Measurements from ENCODE around the gene HOXB4.

Gene HOXB4

DNA sequence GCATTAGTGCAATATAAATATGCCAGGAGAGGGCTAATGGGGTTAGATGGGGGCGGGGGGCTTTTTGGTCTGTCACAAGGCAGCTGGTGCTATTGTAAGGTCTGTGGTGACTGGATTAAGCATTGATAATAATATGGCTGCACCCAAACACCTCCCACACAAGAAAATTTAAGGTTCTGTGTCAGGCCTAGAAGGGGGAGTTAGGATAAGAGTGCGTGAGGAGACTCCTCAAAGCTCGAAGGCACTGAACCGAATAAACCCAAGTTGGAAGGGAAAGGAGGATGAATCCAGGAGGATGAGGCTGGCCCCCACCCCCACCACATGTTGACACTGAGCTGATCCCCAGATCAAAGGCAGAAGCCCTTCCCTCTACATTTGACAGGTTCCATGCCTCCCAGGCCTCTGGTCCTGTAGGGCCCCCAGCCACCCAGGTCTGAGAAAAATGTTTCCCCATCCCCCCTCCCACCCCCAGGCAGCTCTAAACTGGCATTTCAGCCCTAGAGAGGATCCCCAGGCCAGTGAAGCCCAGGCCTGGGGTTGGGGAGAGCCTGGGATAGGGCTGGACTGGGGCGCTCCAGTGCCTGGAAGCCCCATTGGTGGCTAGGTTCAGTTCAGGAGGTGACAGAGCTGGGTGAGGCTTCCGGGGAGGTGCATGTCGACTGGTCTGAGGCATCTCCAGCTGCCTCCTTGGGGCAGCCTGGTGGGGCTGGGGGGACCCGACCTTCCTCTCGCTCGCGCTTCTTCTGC is 49.0 kb downstream of the HOXB4 start:
- DNase-seq (ENCODE audit: low spot score), result no peak

DNA sequence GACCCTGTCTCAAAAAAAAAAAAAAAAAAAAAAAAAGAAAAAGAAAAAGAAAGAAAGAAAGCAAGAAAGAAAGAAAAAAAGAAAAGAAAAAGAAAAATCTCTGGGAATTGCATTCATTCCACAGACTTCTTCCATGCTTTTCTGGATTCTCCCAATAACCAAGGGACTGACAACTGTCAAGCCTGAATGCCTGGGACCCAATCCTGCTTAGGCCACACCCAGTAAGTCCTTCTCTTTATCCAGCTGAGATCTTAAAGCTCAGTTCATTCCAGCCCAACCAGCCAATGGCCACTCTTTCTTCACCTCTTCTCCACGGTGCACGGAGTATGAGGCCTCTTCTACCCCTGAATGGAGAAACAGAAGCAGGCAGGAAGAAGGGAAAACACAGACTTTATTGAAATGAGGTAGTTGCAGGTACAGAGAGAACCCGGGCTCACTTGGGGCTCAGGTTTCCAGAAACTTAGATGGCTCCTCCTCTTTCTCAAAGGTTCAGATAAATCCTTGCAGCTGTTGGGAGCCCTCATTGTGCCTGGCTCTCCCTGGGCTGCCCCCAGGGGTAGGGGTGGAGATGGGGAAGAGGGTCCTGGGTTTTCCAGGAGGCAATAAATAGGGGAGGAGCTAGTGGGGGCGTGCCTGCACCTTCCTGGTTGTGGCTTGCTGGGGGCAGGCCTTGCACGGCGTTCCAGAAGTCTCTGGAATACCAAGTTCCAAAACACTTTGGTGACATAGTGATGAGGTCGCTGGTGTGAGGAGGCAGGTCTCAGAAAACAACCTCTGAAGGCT is 49.8 kb downstream of the HOXB4 start:
- no peak for DNase-seq (ENCODE audit: low spot score)

DNA sequence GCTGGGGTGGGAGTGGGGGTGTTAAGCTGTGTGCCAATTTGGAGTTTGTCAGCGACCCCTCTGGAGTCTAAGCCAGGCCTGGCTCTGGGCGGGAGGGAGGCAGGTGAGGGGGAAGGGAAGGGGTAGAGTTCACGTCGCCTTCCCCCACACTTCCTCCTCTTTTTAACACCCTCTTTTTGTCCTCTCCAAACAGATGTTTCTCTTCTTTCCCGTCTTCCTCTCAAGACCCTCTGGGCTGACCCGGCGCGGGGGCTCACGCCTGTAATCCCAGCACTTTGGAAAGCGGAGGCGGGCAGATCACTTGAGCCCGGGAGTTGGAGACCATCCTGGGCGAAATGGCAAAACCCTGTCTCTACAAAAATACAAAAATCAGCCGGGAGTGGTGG is 50.6 kb downstream of the HOXB4 start:
- no peak for DNase-seq (ENCODE audit: low spot score)

DNA sequence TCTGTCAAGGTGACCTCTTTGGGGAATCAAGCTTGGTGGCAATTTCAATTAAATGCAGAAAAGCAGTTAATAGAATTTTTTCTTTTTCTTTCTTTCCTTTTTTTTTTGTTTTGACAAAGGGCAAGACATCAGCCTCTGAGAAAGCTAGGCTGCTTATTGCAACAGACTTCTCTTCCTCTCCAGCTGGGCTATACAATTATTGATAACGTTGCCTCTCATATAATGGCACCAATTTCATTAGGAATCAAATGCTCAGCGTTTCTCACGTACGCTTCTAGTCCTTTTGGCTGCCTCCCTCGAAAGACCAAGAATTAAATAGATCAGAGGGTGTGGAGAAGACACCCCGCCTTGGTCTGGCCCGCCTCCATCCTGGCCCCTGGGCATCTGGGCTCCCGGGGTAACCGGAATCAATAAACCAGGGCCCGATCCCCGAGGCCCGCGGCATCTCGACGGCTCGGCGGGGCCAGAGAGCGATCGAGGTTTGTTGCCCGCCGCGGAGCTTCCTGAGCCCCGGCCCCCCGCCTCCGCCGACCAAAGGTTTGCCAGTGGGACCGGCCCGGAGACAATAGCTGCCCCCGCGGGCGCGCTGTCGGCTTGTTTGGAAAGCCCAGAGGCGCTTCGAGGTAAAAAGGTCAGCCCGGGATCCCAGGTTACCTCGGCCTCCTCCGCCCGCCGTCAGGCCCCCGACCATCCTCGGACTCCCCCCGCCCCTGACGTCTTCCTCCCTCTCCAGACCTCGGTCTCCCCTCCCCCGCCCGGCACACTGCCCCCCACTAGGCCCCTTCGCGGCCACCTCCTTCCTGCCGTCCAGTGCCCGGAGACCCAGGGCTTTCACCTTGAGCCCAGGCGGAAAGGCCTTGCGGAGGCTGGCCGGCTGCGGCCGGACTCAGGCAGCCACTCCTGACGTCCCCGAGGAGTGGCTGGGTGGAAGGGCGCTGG is 51.3 kb downstream of the HOXB4 start:
- DNase-seq (ENCODE audit: low spot score), result no peak

Measured in GM03348 (cell line).